K562 (cell line): ENCODE measurements around the gene FAM200A. TPM values are rescaled to one million over a fixed set of nuclear protein-coding genes. Genes with fewer than 3 reads are reported as not detected.

ENCODE experiments used
- BHLHE40 ChIP-seq: IDR thresholded peaks from 2 replicates; pipeline ENCODE4 v1.6.1; 2011; ENCODE audit warnings: low read length, improper control_type of control experiment
- BRD4 ChIP-seq: fragments of 200-600 bp; sonication (generic); IDR thresholded peaks from 2 replicates; pipeline ENCODE4 v1.6.1; 2017; ENCODE audit warnings: inconsistent platforms
- HINFP ChIP-seq: fragments of 450-650 bp; conservative IDR thresholded peaks from 2 replicates; pipeline ENCODE4 v1.6.1; 2016; ENCODE audit warnings: missing genetic modification characterization, low read depth, mild to moderate bottlenecking, control low read depth, missing compliant biosample characterization
- POLR2AphosphoS5 ChIP-seq: IDR thresholded peaks from 2 replicates; pipeline ENCODE4 v1.6.1; 2011; ENCODE audit warnings: mild to moderate bottlenecking, low read depth, low read length, moderate library complexity; ENCODE audit not compliant: control insufficient read depth, insufficient read depth
- PTBP1 ChIP-seq: fragments of 200-400 bp; formaldehyde crosslinking; IDR thresholded peaks from 2 replicates; pipeline ENCODE4 v1.6.1; 2017; ENCODE audit warnings: low read depth, low read length
- ZBTB40 ChIP-seq, 2 experiments: fragments of 450-650 bp in 1 of 2; sonication (generic) in 1 of 2; formaldehyde crosslinking in 1 of 2; IDR thresholded peaks; 2 replicates each; pipeline versions ENCODE4 v1.7.1 to v1.9.0; 2016 to 2022; ENCODE audit warnings: inconsistent platforms in 1 of 2, mild to moderate bottlenecking in 1 of 2, missing genetic modification reagents in 1 of 2
- ZNF12 ChIP-seq: sonication (generic); formaldehyde crosslinking; IDR thresholded peaks from 2 replicates; pipeline ENCODE4 v1.4.0; 2020; ENCODE audit warnings: mild to moderate bottlenecking, missing genetic modification reagents
- ZNF124 ChIP-seq: sonication (generic); formaldehyde crosslinking; IDR thresholded peaks from 2 replicates; pipeline ENCODE4 v1.8.1; 2022; ENCODE audit warnings: missing genetic modification reagents
- ZNF77 ChIP-seq: fragments of 250-450 bp; sonication (Bioruptor Pico); IDR thresholded peaks from 2 replicates; pipeline ENCODE4 v1.5.0; 2020
- polyA plus RNA-seq, 8 experiments: library from polyadenylated mRNA; depleted of rRNA in 4 of 8; stranded (reverse) in 5 of 8; unstranded in 3 of 8; fragments of >200 nt; fragmentation: Nextera tagmentation in 2 of 8; fragmentation: Illumina TruSeq in 1 of 8; extraction: Ambion mirVana in 2 of 8; extraction: Trizol in 1 of 8; gene quantifications; 2 replicates each; pipeline versions ENCODE4 v1.2.1 to v1.2.3, GENCODE V29; 2011 to 2014; ENCODE audit warnings: inconsistent platforms in 1 of 8, missing spikeins in 1 of 8
- total RNA-seq, 7 experiments: library from RNA; depleted of rRNA in 6 of 7; stranded (reverse); fragments of >200 nt in 6 of 7; fragmentation: Illumina TruSeq in 2 of 7; extraction: Trizol in 2 of 7; gene quantifications; 2 replicates each; pipeline versions ENCODE4 v1.2.1 to v1.2.3, GENCODE V29; 2011 to 2021; ENCODE audit warnings: low replicate concordance in 1 of 7
- TF ChIP-seq, protein P1 (sequence below): sonication (generic); formaldehyde crosslinking; IDR thresholded peaks from 2 replicates; pipeline ENCODE4 v1.8.0; 2022; ENCODE audit warnings: mild to moderate bottlenecking, missing genetic modification reagents
- TF ChIP-seq, protein P2 (sequence below): fragments of 250-450 bp; sonication (Bioruptor Pico); IDR thresholded peaks from 2 replicates; pipeline ENCODE4 v1.4.0; 2020; ENCODE audit warnings: mild to moderate bottlenecking, moderate library complexity, borderline replicate concordance

FAM200A gene
- total and polyA plus RNA-seq, 9 of the 15 experiments (the other 6 are each of a cell fraction or from before 2014, with no cell fraction given), result 3.3 to 11.2 (median 8.3) TPM

- TF ChIP-seq ZBTB40 (IDR thresholded peaks at IDR 0.05) (peak; percentile 55), ZBTB40 (CRISPR knock-in tag; IDR thresholded peaks at IDR 0.05) (no peak), ZNF12 (CRISPR knock-in tag) (no peak), POLR2AphosphoS5 (no peak), ZNF77 (no peak), BRD4 (peak; percentile 79; the same call in 1 of the 2 replicates), ZNF124 (CRISPR knock-in tag) (no peak), HINFP (no peak), BHLHE40 (no peak), PTBP1 (0 out of 2 replicates have a peak, but pooled peaks have one; percentile 54)
- TF ChIP-seq, protein P1, sequence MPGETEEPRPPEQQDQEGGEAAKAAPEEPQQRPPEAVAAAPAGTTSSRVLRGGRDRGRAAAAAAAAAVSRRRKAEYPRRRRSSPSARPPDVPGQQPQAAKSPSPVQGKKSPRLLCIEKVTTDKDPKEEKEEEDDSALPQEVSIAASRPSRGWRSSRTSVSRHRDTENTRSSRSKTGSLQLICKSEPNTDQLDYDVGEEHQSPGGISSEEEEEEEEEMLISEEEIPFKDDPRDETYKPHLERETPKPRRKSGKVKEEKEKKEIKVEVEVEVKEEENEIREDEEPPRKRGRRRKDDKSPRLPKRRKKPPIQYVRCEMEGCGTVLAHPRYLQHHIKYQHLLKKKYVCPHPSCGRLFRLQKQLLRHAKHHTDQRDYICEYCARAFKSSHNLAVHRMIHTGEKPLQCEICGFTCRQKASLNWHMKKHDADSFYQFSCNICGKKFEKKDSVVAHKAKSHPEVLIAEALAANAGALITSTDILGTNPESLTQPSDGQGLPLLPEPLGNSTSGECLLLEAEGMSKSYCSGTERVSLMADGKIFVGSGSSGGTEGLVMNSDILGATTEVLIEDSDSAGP (CRISPR knock-in tag), result no peak
- TF ChIP-seq, protein P2, sequence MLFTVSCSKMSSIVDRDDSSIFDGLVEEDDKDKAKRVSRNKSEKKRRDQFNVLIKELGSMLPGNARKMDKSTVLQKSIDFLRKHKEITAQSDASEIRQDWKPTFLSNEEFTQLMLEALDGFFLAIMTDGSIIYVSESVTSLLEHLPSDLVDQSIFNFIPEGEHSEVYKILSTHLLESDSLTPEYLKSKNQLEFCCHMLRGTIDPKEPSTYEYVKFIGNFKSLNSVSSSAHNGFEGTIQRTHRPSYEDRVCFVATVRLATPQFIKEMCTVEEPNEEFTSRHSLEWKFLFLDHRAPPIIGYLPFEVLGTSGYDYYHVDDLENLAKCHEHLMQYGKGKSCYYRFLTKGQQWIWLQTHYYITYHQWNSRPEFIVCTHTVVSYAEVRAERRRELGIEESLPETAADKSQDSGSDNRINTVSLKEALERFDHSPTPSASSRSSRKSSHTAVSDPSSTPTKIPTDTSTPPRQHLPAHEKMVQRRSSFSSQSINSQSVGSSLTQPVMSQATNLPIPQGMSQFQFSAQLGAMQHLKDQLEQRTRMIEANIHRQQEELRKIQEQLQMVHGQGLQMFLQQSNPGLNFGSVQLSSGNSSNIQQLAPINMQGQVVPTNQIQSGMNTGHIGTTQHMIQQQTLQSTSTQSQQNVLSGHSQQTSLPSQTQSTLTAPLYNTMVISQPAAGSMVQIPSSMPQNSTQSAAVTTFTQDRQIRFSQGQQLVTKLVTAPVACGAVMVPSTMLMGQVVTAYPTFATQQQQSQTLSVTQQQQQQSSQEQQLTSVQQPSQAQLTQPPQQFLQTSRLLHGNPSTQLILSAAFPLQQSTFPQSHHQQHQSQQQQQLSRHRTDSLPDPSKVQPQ (CRISPR knock-in tag), result no peak
These were observed 7.4 kb upstream of the FAM200A start (continued) for GRCh38 chr7:99559175-99559915.
